Iris pigment epithelial cell (primary cell): ENCODE data around the gene REM2.

ENCODE experiments used
- DNase-seq: peaks from one replicate; pipeline ENCODE4 v3.0.0-alpha.2; 2011; ENCODE audit warnings: low read depth

Gene REM2

DNA sequence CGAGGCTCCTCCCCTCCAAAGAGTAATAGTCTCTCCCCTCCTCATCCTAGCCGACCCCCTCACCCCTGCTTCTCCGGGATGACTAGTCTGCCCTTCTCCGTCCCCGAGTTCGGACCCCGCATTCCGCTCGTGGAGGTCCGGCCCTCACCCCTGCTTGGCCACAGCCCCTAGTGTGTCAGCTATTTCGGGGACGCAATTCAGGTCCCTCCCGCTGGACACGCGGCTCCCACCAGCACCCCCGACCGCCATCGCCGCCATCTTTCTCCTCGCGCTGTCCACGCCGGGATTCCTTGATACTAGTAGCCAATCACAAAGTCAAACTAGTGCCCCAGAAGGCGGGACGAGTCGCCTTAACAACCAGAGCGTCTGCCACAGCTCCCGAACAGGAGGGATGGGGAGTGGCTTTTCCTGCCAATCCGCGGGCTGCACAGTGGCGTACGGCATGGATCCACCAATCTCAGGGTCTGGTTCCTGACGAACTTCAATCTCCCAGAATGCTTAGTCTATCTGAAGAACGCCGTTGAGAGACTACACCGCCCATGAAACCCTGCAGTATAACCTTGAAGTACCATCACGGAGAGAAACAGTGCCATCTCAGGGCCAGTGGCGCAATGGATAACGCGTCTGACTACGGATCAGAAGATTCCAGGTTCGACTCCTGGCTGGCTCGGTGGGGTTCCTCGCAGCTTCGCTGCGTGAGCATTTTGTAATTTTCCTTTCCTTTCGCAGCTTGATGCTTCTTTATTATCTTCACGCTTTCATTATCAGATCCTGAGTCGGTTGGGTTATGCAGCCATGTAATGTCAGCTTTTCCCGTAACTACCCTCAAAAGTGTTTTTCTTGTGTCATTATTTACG, 46.3 kb downstream of the REM2 start, which contains the start of gene PRMT5:
TSS of gene PRMT5 (minus strand) at position 273 of the 857 bp plus-strand sequence. CDS start at position 258, 15 bp downstream.
- DNase-seq: peak; percentile 100

DNA sequence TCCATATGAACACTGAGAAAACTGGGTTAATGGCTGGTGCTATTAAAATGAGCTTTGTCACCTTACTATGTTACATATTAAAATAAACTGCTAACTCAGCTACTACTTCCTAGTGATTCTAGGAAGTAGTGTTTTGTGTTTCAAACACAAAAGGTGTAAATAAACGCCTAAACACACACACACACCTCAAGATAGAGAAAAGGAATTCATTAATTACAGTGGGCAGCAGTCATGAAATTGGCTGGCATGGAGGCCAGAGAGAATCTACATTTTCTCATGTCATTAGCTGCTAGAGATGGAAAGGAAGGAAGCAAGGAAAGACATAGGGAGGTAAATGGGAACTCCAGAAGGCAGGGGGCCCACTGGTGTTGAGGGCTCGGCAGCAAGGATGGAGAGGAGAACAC, 46.9 kb downstream of the REM2 start:
- no peak for DNase-seq

DNA sequence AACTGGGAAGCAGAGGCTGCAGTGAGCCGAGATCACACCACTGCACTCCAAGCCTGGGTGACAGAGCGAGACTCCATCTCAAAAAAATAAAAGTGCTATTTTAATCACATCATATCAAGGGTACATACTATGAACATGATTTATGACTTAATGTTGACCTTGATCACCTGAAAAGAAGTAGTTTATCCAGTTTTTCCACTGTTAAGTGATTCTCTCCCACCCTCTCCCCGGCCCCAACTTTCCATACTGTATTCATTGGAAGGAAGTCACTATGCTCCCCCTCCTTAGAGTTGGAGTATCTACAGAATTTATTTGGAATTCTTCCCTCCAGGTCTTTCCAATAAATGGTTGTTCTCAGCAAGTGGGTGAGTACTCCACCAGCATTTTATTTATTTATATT, 49.1 kb downstream of the REM2 start:
- no peak for DNase-seq

DNA sequence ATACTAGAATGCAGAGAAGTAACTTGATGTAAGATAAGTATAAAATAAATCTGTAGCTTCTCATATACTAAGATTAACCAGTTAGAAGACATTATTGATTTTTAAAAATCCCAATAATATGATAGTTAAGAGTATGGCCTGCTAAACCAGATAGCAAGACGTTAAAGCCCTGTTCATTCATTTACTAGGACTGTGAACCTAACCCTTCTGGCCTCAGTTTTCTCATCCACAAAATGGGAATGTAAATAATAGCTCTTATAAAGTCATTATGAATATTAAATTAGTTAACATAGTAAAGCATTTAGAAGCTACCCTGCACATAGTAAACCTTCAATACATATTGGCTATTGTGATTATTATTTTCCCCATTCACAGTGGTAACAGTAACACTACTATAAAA, 52.1 kb downstream of the REM2 start:
- DNase-seq: no peak
